H9 (cell line): ENCODE results near the gene DNAH11. TPM values are rescaled to one million over a fixed set of nuclear protein-coding genes. Genes with fewer than 3 reads are reported as not detected.

Source experiments
- DNase-seq: peaks from one replicate; pipeline ENCODE4 v3.0.0-alpha.2; 2017
- H2AFZ ChIP-seq: one replicate; pipeline ENCODE4 v1.6.1; 2013; ENCODE audit warnings: mild to moderate bottlenecking, low read length, control low read depth, moderate library complexity
- H2AK5ac ChIP-seq: 2 replicates; pipeline ENCODE4 v1.6.1; 2013; ENCODE audit warnings: low read length, control low read depth, mixed read lengths; ENCODE audit not compliant: insufficient read length
- H2BK120ac ChIP-seq: one replicate; pipeline ENCODE4 v1.6.1; 2013; ENCODE audit warnings: low read depth, mild to moderate bottlenecking, low read length, control low read depth, inconsistent platforms; ENCODE audit not compliant: poor library complexity, severe bottlenecking
- H2BK12ac ChIP-seq: 2 replicates; pipeline ENCODE4 v1.6.1; 2013; ENCODE audit warnings: low read length, control low read depth, mixed read lengths, low read depth; ENCODE audit not compliant: insufficient read length
- H2BK15ac ChIP-seq: 2 replicates; pipeline ENCODE4 v1.6.1; 2013; ENCODE audit warnings: low read depth, low read length, control low read depth
- H2BK20ac ChIP-seq: one replicate; pipeline ENCODE4 v1.6.1; 2013; ENCODE audit warnings: low read depth, mild to moderate bottlenecking, low read length, control low read depth, inconsistent platforms; ENCODE audit not compliant: poor library complexity, severe bottlenecking
- H2BK5ac ChIP-seq: 2 replicates; pipeline ENCODE4 v1.6.1; 2013; ENCODE audit warnings: low read length, control low read depth, mixed read lengths; ENCODE audit not compliant: insufficient read length
- H3K14ac ChIP-seq: 2 replicates; pipeline ENCODE4 v1.6.1; 2013; ENCODE audit warnings: low read length, control low read depth; ENCODE audit not compliant: insufficient read depth
- H3K18ac ChIP-seq: 2 replicates; pipeline ENCODE4 v1.6.1; 2013; ENCODE audit warnings: low read depth, mild to moderate bottlenecking, mixed read lengths, low read length, control low read depth; ENCODE audit not compliant: insufficient read length
- H3K23ac ChIP-seq: 2 replicates; pipeline ENCODE4 v1.6.1; 2013; ENCODE audit warnings: low read length, control low read depth, mixed read lengths, low read depth; ENCODE audit not compliant: insufficient read length
- H3K23me2 ChIP-seq: 2 replicates; pipeline ENCODE4 v1.6.1; 2013; ENCODE audit warnings: low read depth, mild to moderate bottlenecking, mixed read lengths, low read length, control low read depth; ENCODE audit not compliant: insufficient read length, poor library complexity, severe bottlenecking
- H3K27ac ChIP-seq: 2 replicates; pipeline ENCODE4 v1.5.1; 2013; ENCODE audit warnings: low read length, control low read depth, mixed read lengths, low read depth; ENCODE audit not compliant: insufficient read length
- H3K27me3 ChIP-seq: 2 replicates; pipeline ENCODE4 v1.6.1; 2013; ENCODE audit warnings: low read length, control low read depth, inconsistent platforms; ENCODE audit not compliant: insufficient read depth
- H3K4ac ChIP-seq: 2 replicates; pipeline ENCODE4 v1.6.1; 2013; ENCODE audit warnings: low read depth, mild to moderate bottlenecking, control low read depth, inconsistent platforms, low read length, moderate library complexity
- H3K4me1 ChIP-seq: 2 replicates; pipeline ENCODE4 v1.6.1; 2013; ENCODE audit warnings: low read length, control low read depth, inconsistent platforms; ENCODE audit not compliant: insufficient read depth
- H3K4me2 ChIP-seq: 2 replicates; pipeline ENCODE4 v1.6.1; 2013; ENCODE audit warnings: low read length, control low read depth, mixed read lengths; ENCODE audit not compliant: insufficient read length, insufficient read depth
- H3K56ac ChIP-seq: 2 replicates; pipeline ENCODE4 v1.6.1; 2013; ENCODE audit warnings: low read depth, mild to moderate bottlenecking, mixed read lengths, low read length, control low read depth; ENCODE audit not compliant: insufficient read length
- H3K79me1 ChIP-seq: 2 replicates; pipeline ENCODE4 v1.6.1; 2013; ENCODE audit warnings: low read depth, mild to moderate bottlenecking, moderate library complexity, low read length, control low read depth, inconsistent platforms; ENCODE audit not compliant: insufficient read depth, poor library complexity, severe bottlenecking
- H3K79me2 ChIP-seq: 2 replicates; pipeline ENCODE4 v1.6.1; 2013; ENCODE audit warnings: low read length, control low read depth, inconsistent platforms; ENCODE audit not compliant: insufficient read depth
- H3K9ac ChIP-seq: 2 replicates; pipeline ENCODE4 v1.6.1; 2013; ENCODE audit warnings: low read length, control low read depth, mixed read lengths; ENCODE audit not compliant: insufficient read length; ENCODE audit errors: extremely low read depth
- H3K9me3 ChIP-seq: one replicate; pipeline ENCODE4 v1.6.1; 2013; ENCODE audit warnings: low read depth, low read length, inconsistent platforms; ENCODE audit not compliant: control insufficient read depth
- H3T11ph ChIP-seq: one replicate; pipeline ENCODE4 v1.6.1; 2013; ENCODE audit warnings: mild to moderate bottlenecking, low read length, control low read depth, inconsistent platforms
- H4K20me1 ChIP-seq: one replicate; pipeline ENCODE4 v1.6.1; 2013; ENCODE audit not compliant: control insufficient read depth, insufficient read length, insufficient read depth
- H4K5ac ChIP-seq: 2 replicates; pipeline ENCODE4 v1.6.1; 2013; ENCODE audit warnings: low read depth, mild to moderate bottlenecking, mixed read lengths, low read length, control low read depth; ENCODE audit not compliant: insufficient read length
- H4K8ac ChIP-seq: replicated peaks from 2 replicates; pipeline ENCODE4 v1.6.1; 2013; ENCODE audit warnings: low read length, control low read depth, mixed read lengths, low read depth; ENCODE audit not compliant: insufficient read length
- H4K91ac ChIP-seq: 2 replicates; pipeline ENCODE4 v1.6.1; 2013; ENCODE audit warnings: low read depth, mild to moderate bottlenecking, moderate library complexity, mixed read lengths, low read length, control low read depth; ENCODE audit not compliant: insufficient read length
- H3K27ac Mint-ChIP-seq, 3 experiments: 2 replicates in 2 of 3; 3 replicates in 1 of 3; pipeline ENCODE4 v1.8.0; 2020 to 2021; ENCODE audit warnings: mixed read lengths in 3 of 3, mild to moderate bottlenecking in 1 of 3, moderate library complexity in 1 of 3
- H3K27me3 Mint-ChIP-seq: 2 replicates; pipeline ENCODE4 v1.8.0; 2021; ENCODE audit warnings: low read depth, mild to moderate bottlenecking, moderate library complexity, mixed read lengths
- H3K36me3 Mint-ChIP-seq, 3 experiments: 2 replicates in 2 of 3; 3 replicates in 1 of 3; pipeline ENCODE4 v1.8.0; 2020 to 2021; ENCODE audit warnings: low read depth in 3 of 3, mixed read lengths in 3 of 3; ENCODE audit not compliant: insufficient read depth in 1 of 3
- H3K4me1 Mint-ChIP-seq, 2 experiments: 2 replicates each; pipeline ENCODE4 v1.8.0; 2020; ENCODE audit warnings: mixed read lengths in 2 of 2
- H3K4me3 Mint-ChIP-seq, 2 experiments: 2 replicates in 1 of 2; 3 replicates in 1 of 2; pipeline ENCODE4 v1.8.0; 2020 to 2021; ENCODE audit warnings: mild to moderate bottlenecking in 2 of 2, mixed read lengths in 2 of 2, moderate library complexity in 1 of 2
- H3K9me3 Mint-ChIP-seq, 2 experiments: 2 replicates in 1 of 2; 3 replicates in 1 of 2; pipeline ENCODE4 v1.8.0; 2020; ENCODE audit warnings: mild to moderate bottlenecking in 2 of 2, mixed read lengths in 2 of 2, moderate library complexity in 1 of 2
- CTCF ChIP-seq: fragments of 200-600 bp; sonication (generic); conservative IDR thresholded peaks from 3 replicates; pipeline ENCODE4 v1.8.0; 2021; ENCODE audit warnings: antibody characterized with exemption, mild to moderate bottlenecking
- WGBS: extraction: QIAGEN DNeasy Blood & Tissue Kit; methylation state at CpG from one replicate; pipeline ENCODE4 v1.1.7; 2013; ENCODE audit warnings: missing lambda C conversion rate, low lambda C conversion rate, mixed read lengths; ENCODE audit not compliant: insufficient read length; ENCODE audit errors: extremely low coverage; 5-methylcytosine and 5-hydroxymethylcytosine counted together
- total RNA-seq: library from RNA; stranded (reverse); gene quantifications from 2 replicates; pipeline ENCODE4 v1.2.1, GENCODE V29; 2021

Gene DNAH11
- total RNA-seq, 1 experiment from 2014 or later: 2.5 TPM

- Histone ChIP-seq H2AFZ (no peak overlapping the region), H4K5ac (no peak overlapping the region), H3K56ac (no peak overlapping the region), H2BK20ac (no peak overlapping the region), H3K4ac (no peak overlapping the region), H3K9ac (no peak overlapping the region), H4K20me1 (no peaks in the 10 kb centered on the region), H3K23ac (no peak overlapping the region), H3K18ac (no peak overlapping the region), H3K4me1 (no peaks in the 10 kb centered on the region), H3T11ph (no peak overlapping the region), H3K79me2 (no peaks in the 10 kb centered on the region), H2BK12ac (no peak overlapping the region), H3K4me2 (no peak overlapping the region), H2AK5ac (no peak overlapping the region), H4K8ac (no peak overlapping the region), H3K9me3 (no peaks in the 10 kb centered on the region), H3K79me1 (no peaks in the 10 kb centered on the region), H4K91ac (no peak overlapping the region), H2BK120ac (no peak overlapping the region), H3K27ac (no peak overlapping the region), H3K23me2 (no peaks in the 10 kb centered on the region), H2BK15ac (no peak overlapping the region), H2BK5ac (no peak overlapping the region), H3K14ac (no peak overlapping the region), H3K27me3 (no peaks in the 10 kb centered on the region)
- no peaks in the 10 kb centered on the region for H3K36me3 Mint-ChIP-seq
- H3K27ac Mint-ChIP-seq: no peak overlapping the region
- H3K4me1 Mint-ChIP-seq: no peaks in the 10 kb centered on the region
- DNase-seq: no peak
- H3K4me3 Mint-ChIP-seq: no peak overlapping the region
- no peaks in the 10 kb centered on the region for H3K27me3 Mint-ChIP-seq
- WGBS: no CpG with 5 or more reads among the region's 3 CpGs
- TF ChIP-seq CTCF: no peak
- H3K9me3 Mint-ChIP-seq: no peaks in the 10 kb centered on the region
These were observed 127.7 kb downstream of the DNAH11 start for GRCh38 chr7:21670496-21670895.
